ENCODE measurements around the gene USP32.

GRCh38 chr17:60423865-60424264 lies 31.9 kb upstream of the USP32 start:
- TF ChIP-seq CTCF (IDR thresholded peaks at IDR 0.05; ENCODE audit: insufficient read depth, low read length, poor library complexity, severe bottlenecking), result no peak
- TF ChIP-seq EZH2phosphoT487 (conservative IDR thresholded peaks at IDR 0.05; ENCODE audit: low read length), result no peak

Data from SU-DHL-6 (cell line).